C4-2B (cell line): ENCODE results near the gene TEKTIP1.

Experiments used
- CTCF ChIP-seq: fragments of 450-650 bp; conservative IDR thresholded peaks from 2 replicates; pipeline ENCODE4 v1.5.1; 2017; ENCODE audit warnings: mild to moderate bottlenecking
- ZFX ChIP-seq: fragments of 450-650 bp; IDR thresholded peaks from 2 replicates; pipeline ENCODE4 v1.6.1; 2017

GRCh38 chr19:3550947-3551791, 12.2 kb downstream of the TEKTIP1 start:
- no peak for TF ChIP-seq CTCF
- TF ChIP-seq ZFX, result no peak
